Testis (tissue), 3 donors: ENCODE data around the gene LYG1. TPM values are rescaled to one million over a fixed set of nuclear protein-coding genes. Genes with fewer than 3 reads are reported as not detected.
"Not testable (repeated sequence)": the region's sequence is repeated elsewhere in the genome, so short reads cannot be mapped to it uniquely, and the experiment has no call there.

Experiments used
- DNase-seq: peaks from one replicate; pipeline ENCODE4 v3.0.0-alpha.2; 2019
- H3K27ac ChIP-seq, 2 donors: fragments of 200-600 bp; sonication (generic); one replicate each; pipeline ENCODE4 v1.5.1; 2019
- H3K27me3 ChIP-seq: fragments of 200-600 bp; sonication (generic); one replicate; pipeline ENCODE4 v1.5.1; 2019
- H3K36me3 ChIP-seq: fragments of 200-600 bp; sonication (generic); one replicate; pipeline ENCODE4 v1.5.1; 2017; ENCODE audit warnings: low read depth; ENCODE audit errors: missing control alignments
- H3K4me1 ChIP-seq: fragments of 200-600 bp; sonication (generic); one replicate; pipeline ENCODE4 v1.5.1; 2019
- H3K4me3 ChIP-seq, 2 donors: fragments of 200-600 bp; sonication (generic); one replicate each; pipeline ENCODE4 v1.5.1; 2017 to 2019
- H3K9me3 ChIP-seq: fragments of 200-600 bp; sonication (generic); one replicate; pipeline ENCODE4 v1.5.1; 2017
- POLR2A ChIP-seq: fragments of 450-650 bp; IDR thresholded peaks from one replicate; pipeline ENCODE4 v1.6.1; 2017; ENCODE audit warnings: antibody characterized with exemption, mild to moderate bottlenecking, moderate library complexity
- WGBS, 2 donors: methylation state at CpG; one replicate each; pipeline ENCODE4 v1.1.5; 2018; 5-methylcytosine and 5-hydroxymethylcytosine counted together
- intact Hi-C: fragments of 100-400 bp; cut with DNase I; formaldehyde crosslinking; loops from one replicate; pipeline ENCODE4 v1.15.1; 2023; ENCODE audit warnings: low total_unique reads
- polyA plus RNA-seq: library from polyadenylated mRNA; stranded (reverse); fragments of 350-450 nt; fragmentation: Illumina TruSeq; extraction: RNeasy Lipid Tissue Mini Kit (QIAGEN cat#74804); gene quantifications from one replicate; pipeline ENCODE4 v1.2.3, GENCODE V29; 2014; ENCODE audit warnings: low read depth, low replicate concordance; ENCODE audit not compliant: insufficient read depth
- total RNA-seq, 2 donors: library from RNA; depleted of rRNA; stranded (reverse); fragments of >200 nt; gene quantifications; one replicate each; pipeline ENCODE4 v1.2.3, GENCODE V29; 2016
- TF ChIP-seq, protein P1 (sequence below), 3 experiments: fragments of 450-650 bp in 2 of 3; fragments of 200-600 bp in 1 of 3; sonication (generic) in 1 of 3; IDR thresholded peaks; one replicate each; pipeline ENCODE4 v1.5.1; 2016 to 2019; ENCODE audit warnings: antibody characterized with exemption in 3 of 3, mild to moderate bottlenecking in 2 of 3, moderate library complexity in 1 of 3

LYG1 gene
- total and polyA plus RNA-seq, 3 donors from 2014 or later = 2.9 to 5.8 (median 3.3) TPM

DNA sequence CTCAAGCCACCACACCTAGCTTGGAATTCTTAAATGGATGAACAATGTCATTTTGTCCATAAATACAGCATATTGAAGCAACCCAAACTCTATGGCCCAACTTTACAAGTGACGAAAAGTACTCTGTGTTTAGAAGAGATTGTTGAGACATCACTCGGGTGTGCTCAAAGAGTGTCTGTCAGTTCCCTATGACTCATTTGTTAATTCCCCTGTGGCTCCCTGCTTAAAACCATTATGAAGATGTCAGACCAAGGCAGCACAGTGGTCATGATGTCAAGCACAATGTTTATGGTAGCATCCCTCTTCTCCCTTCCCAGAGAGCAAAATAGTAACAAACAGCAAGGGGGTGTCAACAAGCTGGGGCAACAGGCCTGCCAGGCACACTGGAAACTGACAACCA lies 3.0 kb downstream of the LYG1 start:
- intact Hi-C loops = no loop called here
- Histone ChIP-seq H3K27me3 (no peaks in the 10 kb centered on the region), H3K4me3 (no peak overlapping the region), H3K9me3 (no peaks in the 10 kb centered on the region), H3K4me1 (no peaks in the 10 kb centered on the region), H3K27ac (no peak overlapping the region), H3K36me3 (no peaks in the 10 kb centered on the region)
- WGBS, 2 donors = 90 to 94% methylated on average over 2 of the region's 2 CpGs
- DNase-seq = no peak
- TF ChIP-seq POLR2A = no peak
- TF ChIP-seq, protein P1, sequence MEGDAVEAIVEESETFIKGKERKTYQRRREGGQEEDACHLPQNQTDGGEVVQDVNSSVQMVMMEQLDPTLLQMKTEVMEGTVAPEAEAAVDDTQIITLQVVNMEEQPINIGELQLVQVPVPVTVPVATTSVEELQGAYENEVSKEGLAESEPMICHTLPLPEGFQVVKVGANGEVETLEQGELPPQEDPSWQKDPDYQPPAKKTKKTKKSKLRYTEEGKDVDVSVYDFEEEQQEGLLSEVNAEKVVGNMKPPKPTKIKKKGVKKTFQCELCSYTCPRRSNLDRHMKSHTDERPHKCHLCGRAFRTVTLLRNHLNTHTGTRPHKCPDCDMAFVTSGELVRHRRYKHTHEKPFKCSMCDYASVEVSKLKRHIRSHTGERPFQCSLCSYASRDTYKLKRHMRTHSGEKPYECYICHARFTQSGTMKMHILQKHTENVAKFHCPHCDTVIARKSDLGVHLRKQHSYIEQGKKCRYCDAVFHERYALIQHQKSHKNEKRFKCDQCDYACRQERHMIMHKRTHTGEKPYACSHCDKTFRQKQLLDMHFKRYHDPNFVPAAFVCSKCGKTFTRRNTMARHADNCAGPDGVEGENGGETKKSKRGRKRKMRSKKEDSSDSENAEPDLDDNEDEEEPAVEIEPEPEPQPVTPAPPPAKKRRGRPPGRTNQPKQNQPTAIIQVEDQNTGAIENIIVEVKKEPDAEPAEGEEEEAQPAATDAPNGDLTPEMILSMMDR (IDR thresholded peaks at IDR 0.05) = no peak

DNA sequence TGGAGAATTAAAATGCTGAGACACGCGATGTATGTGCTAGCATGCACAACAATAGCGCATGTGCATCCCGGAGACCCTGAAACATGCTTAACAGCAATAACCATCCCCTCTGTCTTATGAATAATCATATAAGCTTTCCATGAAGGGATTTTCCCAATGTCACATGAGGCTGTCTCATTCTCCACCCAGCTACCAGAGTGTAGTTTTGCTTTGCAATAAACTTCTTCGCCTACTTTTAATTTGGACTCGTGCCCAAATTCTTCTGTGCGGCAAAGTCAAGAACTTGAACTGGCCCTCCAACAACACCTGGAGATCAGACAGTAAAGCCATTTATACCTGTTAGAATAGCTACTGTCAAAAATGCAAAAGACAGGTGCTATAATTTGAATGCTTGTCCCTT lies 15.5 kb downstream of the LYG1 start:
- DNase-seq = no peak
- H3K4me1 ChIP-seq = no peaks in the 10 kb centered on the region
- no peaks in the 10 kb centered on the region for H3K36me3 ChIP-seq
- 92 to 94% methylated on average over 7 of the region's 7 CpGs for WGBS, 2 donors
- H3K9me3 ChIP-seq = no peaks in the 10 kb centered on the region
- TF ChIP-seq, protein P1 (IDR thresholded peaks at IDR 0.05) = no peak
- TF ChIP-seq POLR2A = no peak
- no peaks in the 10 kb centered on the region for H3K27me3 ChIP-seq
- H3K27ac ChIP-seq = no peak overlapping the region
- H3K4me3 ChIP-seq = no peak overlapping the region
- intact Hi-C loops = no loop called here

DNA sequence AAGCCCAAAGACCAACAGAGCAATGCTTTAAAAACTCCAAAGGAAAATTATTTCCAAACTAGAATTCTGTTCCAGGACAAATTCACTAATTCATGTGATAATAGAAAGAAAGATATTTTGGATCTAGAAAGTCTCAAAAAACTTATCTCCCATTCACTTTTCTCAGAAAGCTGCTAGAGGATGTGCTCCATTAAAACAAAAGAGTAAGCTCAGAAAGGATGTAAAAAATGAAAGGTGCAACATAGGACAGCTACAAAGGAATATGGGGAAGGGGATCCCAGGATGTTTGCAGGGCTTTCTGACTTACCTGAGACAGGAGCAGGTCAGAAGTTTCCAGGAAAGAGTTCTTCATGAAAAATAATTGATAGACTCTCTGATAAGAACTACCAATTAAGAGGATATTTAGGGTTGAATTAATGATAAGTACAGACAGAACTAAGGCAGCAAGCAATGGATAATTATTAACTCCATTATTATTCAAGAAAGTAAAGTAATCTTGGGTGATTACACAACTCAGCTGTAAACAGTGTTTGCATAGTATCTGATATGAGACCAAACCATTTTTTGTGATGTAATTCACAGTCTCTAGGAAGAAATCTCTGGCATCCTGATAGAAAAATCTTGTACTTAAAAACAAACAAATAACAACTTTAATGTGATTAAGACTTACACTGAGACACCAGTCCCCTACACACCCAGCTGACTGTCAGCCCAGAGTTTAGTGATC lies 20.9 kb downstream of the LYG1 start:
- TF ChIP-seq POLR2A = no peak
- TF ChIP-seq, protein P1 (IDR thresholded peaks at IDR 0.05) = no peak
- no peaks in the 10 kb centered on the region for H3K36me3 ChIP-seq
- intact Hi-C loops = no loop called here

DNA sequence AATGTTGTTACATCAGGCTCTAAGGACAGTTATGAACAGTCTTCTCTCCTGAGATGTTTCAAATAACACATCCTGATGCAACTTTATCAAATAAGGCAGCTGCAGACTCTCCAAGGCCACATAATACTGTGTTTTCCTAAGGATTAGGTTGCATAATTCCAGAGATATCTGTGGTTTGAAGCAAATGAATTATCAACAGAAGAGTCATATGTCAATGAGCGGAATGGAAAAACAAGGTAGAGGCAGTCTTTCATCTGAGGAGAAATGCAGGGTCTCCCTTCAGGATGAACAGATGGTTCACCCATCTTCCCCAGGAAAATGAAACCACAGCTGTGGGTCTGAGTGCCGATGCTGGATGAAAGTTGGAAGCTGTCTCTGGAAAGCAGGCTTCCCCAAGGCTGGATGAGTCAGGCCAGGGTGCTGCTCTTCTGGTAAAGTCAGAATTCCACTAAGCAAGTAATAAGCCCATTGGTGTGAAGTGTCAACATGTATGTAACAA lies 22.2 kb downstream of the LYG1 start:
- H3K4me3 ChIP-seq = no peak overlapping the region

More for the DNA sequence above, 20.9 kb downstream of the LYG1 start:
- no peaks in the 10 kb centered on the region for H3K4me1 ChIP-seq
- no peak overlapping the region for H3K4me3 ChIP-seq
- H3K27ac ChIP-seq = no peak overlapping the region
- no peaks in the 10 kb centered on the region for H3K27me3 ChIP-seq
- no peak for DNase-seq
- no peaks in the 10 kb centered on the region for H3K9me3 ChIP-seq

DNA sequence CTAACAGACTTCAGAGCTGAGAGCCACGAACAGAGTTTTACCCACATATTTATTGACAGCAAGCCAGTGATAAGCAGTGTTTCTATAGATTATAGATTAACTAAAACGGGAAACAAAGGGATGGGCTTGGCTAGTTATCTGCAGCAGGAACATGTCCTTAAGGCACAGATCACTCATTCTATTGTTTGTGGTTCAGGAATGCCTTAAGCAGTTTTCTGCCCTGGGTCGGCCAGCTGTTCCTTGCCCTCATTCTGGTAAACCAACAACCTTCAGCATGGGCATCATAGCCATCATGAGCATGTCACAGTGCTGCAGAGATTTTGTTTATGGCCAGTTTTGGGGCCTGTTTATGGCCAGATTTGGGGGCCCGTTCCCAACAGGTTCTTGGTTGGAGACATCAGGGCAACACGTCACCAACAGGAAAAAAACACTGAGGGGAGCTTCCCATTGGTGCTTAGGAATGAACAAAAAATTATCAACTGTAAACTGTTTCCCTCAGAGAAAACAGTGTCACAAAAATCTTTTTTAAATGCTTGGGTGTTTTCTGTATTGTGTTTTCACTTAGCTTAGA lies 22.7 kb downstream of the LYG1 start:
- H3K36me3 ChIP-seq, H3K4me1 ChIP-seq, intact Hi-C loops, H3K27ac ChIP-seq, H3K9me3 ChIP-seq, DNase-seq, H3K4me3 ChIP-seq, H3K27me3 ChIP-seq: not testable (repeated sequence)
- WGBS, 2 donors = 92 to 94% methylated on average over 5 of the region's 5 CpGs

More for the DNA sequence above, 22.2 kb downstream of the LYG1 start:
- 75 to 81% methylated on average over 2 of the region's 2 CpGs for WGBS, 2 donors
- no peaks in the 10 kb centered on the region for H3K4me1 ChIP-seq
- DNase-seq = no peak
- no peaks in the 10 kb centered on the region for H3K27me3 ChIP-seq
- no peak overlapping the region for H3K27ac ChIP-seq
- no peak for TF ChIP-seq POLR2A
- TF ChIP-seq, protein P1 (IDR thresholded peaks at IDR 0.05) = no peak
- intact Hi-C loops = no loop called here
- no peaks in the 10 kb centered on the region for H3K9me3 ChIP-seq
- no peaks in the 10 kb centered on the region for H3K36me3 ChIP-seq
